Measurements from ENCODE around the gene ZNF263. TPM values are rescaled to one million over a fixed set of nuclear protein-coding genes. Genes with fewer than 3 reads are reported as not detected.

ZNF263 gene
- total and polyA plus RNA-seq, 2 of the 13 experiments (the other 11 are each of a cell fraction or from before 2014, with no cell fraction given) = 10.2 to 41.2 TPM

GRCh38 chr16:3283543-3284447, 504 bp downstream of the ZNF263 start (continued):
- TF ChIP-seq, protein P1, sequence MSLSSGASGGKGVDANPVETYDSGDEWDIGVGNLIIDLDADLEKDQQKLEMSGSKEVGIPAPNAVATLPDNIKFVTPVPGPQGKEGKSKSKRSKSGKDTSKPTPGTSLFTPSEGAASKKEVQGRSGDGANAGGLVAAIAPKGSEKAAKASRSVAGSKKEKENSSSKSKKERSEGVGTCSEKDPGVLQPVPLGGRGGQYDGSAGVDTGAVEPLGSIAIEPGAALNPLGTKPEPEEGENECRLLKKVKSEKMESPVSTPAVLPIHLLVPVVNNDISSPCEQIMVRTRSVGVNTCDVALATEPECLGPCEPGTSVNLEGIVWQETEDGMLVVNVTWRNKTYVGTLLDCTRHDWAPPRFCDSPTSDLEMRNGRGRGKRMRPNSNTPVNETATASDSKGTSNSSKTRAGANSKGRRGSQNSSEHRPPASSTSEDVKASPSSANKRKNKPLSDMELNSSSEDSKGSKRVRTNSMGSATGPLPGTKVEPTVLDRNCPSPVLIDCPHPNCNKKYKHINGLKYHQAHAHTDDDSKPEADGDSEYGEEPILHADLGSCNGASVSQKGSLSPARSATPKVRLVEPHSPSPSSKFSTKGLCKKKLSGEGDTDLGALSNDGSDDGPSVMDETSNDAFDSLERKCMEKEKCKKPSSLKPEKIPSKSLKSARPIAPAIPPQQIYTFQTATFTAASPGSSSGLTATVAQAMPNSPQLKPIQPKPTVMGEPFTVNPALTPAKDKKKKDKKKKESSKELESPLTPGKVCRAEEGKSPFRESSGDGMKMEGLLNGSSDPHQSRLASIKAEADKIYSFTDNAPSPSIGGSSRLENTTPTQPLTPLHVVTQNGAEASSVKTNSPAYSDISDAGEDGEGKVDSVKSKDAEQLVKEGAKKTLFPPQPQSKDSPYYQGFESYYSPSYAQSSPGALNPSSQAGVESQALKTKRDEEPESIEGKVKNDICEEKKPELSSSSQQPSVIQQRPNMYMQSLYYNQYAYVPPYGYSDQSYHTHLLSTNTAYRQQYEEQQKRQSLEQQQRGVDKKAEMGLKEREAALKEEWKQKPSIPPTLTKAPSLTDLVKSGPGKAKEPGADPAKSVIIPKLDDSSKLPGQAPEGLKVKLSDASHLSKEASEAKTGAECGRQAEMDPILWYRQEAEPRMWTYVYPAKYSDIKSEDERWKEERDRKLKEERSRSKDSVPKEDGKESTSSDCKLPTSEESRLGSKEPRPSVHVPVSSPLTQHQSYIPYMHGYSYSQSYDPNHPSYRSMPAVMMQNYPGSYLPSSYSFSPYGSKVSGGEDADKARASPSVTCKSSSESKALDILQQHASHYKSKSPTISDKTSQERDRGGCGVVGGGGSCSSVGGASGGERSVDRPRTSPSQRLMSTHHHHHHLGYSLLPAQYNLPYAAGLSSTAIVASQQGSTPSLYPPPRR (CRISPR knock-in tag; IDR thresholded peaks at IDR 0.05; ENCODE audit: borderline replicate concordance) = no peak
- TF ChIP-seq KAT2B (IDR thresholded peaks at IDR 0.05; ENCODE audit: borderline replicate concordance, low read depth, low read length) = no peak
- no peak for TF ChIP-seq TCF7L2 (IDR thresholded peaks at IDR 0.05; ENCODE audit: low read depth, low read length)
- peak; percentile 79; the same call in 1 of the 2 replicates for TF ChIP-seq ZNF296 (CRISPR knock-in tag; conservative IDR thresholded peaks at IDR 0.05)
- TF ChIP-seq ASH2L (IDR thresholded peaks at IDR 0.05; ENCODE audit: insufficient read length, low read depth, low read length) = peak; percentile 46
- TF ChIP-seq ZBTB1 (CRISPR knock-in tag; IDR thresholded peaks at IDR 0.05; ENCODE audit: borderline replicate concordance) = no peak
- no peak for TF ChIP-seq KDM2A (CRISPR knock-in tag; IDR thresholded peaks at IDR 0.05; ENCODE audit: borderline replicate concordance, low read depth)
- TF ChIP-seq NCOR1 (IDR thresholded peaks at IDR 0.05; ENCODE audit: borderline replicate concordance, low read length) = no peak
- TF ChIP-seq SMAD3 (CRISPR knock-in tag; IDR thresholded peaks at IDR 0.05) = no peak
- TF ChIP-seq ZNF256 (CRISPR knock-in tag; conservative IDR thresholded peaks at IDR 0.05) = no peak
- no peak for TF ChIP-seq ZNF652 (CRISPR knock-in tag; IDR thresholded peaks at IDR 0.05; ENCODE audit: borderline replicate concordance, low read depth)
- TF ChIP-seq ZFP62 (CRISPR knock-in tag; IDR thresholded peaks at IDR 0.05) = no peak
- no peak for TF ChIP-seq ZNF746 (CRISPR knock-in tag; IDR thresholded peaks at IDR 0.05)
- TF ChIP-seq, protein P2, sequence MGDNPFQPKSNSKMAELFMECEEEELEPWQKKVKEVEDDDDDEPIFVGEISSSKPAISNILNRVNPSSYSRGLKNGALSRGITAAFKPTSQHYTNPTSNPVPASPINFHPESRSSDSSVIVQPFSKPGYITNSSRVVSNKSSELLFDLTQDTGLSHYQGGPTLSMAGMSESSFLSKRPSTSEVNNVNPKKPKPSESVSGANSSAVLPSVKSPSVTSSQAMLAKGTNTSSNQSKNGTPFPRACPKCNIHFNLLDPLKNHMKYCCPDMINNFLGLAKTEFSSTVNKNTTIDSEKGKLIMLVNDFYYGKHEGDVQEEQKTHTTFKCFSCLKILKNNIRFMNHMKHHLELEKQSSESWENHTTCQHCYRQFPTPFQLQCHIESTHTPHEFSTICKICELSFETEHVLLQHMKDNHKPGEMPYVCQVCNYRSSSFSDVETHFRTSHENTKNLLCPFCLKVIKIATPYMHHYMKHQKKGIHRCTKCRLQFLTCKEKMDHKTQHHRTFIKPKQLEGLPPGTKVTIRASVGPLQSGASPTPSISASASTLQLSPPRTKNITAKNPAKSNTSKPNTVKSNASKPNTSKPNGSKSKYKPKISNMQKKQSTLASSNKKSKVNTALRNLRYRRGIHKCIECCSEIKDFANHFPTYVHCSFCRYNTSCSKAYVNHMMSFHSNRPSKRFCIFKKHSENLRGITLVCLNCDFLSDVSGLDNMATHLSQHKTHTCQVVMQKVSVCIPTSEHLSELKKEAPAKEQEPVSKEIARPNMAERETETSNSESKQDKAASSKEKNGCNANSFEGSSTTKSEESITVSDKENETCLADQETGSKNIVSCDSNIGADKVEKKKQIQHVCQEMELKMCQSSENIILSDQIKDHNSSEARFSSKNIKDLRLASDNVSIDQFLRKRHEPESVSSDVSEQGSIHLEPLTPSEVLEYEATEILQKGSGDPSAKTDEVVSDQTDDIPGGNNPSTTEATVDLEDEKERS (CRISPR knock-in tag; IDR thresholded peaks at IDR 0.05) = no peak
- TF ChIP-seq ZNF816 (CRISPR knock-in tag; IDR thresholded peaks at IDR 0.05; ENCODE audit: borderline replicate concordance) = 0 out of 2 replicates have a peak, but pooled peaks have one; percentile 73

Measured in HepG2 (cell line).